Spleen (tissue), 11 donors: ENCODE results near the gene KIF5C. TPM values are rescaled to one million over a fixed set of nuclear protein-coding genes. Genes with fewer than 3 reads are reported as not detected.
"Not testable (repeated sequence)": the region's sequence is repeated elsewhere in the genome, so short reads cannot be mapped to it uniquely, and the experiment has no call there.

Experiments used
- DNase-seq: peaks from one replicate; pipeline ENCODE4 v3.0.0-alpha.2; 2020
- H3K27ac ChIP-seq, 8 donors: fragments of 200-600 bp; sonication (generic) in 7 of 8; 1 replicate in 4 of 8; 2 replicates in 4 of 8; pipeline versions ENCODE4 v1.5.0 to v1.8.0; 2016 to 2021; ENCODE audit warnings: inconsistent platforms in 4 of 8, mild to moderate bottlenecking in 4 of 8, moderate library complexity in 1 of 8
- H3K27me3 ChIP-seq, 7 donors: fragments of 200-600 bp; sonication (generic) in 6 of 7; replicated peaks in 1 of 7; 1 replicate in 4 of 7; 2 replicates in 3 of 7; pipeline versions ENCODE4 v1.5.0 to v1.8.0; 2016 to 2021; ENCODE audit warnings: inconsistent platforms in 3 of 7, mild to moderate bottlenecking in 1 of 7
- H3K36me3 ChIP-seq, 6 donors: fragments of 200-600 bp; sonication (generic) in 5 of 6; 1 replicate in 4 of 6; 2 replicates in 2 of 6; pipeline versions ENCODE4 v1.5.0 to v1.8.0; 2016 to 2021; ENCODE audit warnings: inconsistent platforms in 2 of 6
- H3K4me1 ChIP-seq, 6 donors: fragments of 200-600 bp; sonication (generic) in 5 of 6; 1 replicate in 3 of 6; 2 replicates in 3 of 6; pipeline versions ENCODE4 v1.5.0 to v1.8.0; 2016 to 2021; ENCODE audit warnings: inconsistent platforms in 3 of 6
- H3K4me3 ChIP-seq, 8 donors: fragments of 200-600 bp; sonication (generic) in 7 of 8; 1 replicate in 4 of 8; 2 replicates in 4 of 8; pipeline versions ENCODE4 v1.5.0 to v1.8.0; 2016 to 2021; ENCODE audit warnings: inconsistent platforms in 4 of 8, mild to moderate bottlenecking in 4 of 8, moderate library complexity in 2 of 8
- H3K9me3 ChIP-seq, 8 donors: fragments of 200-600 bp; sonication (generic) in 7 of 8; 1 replicate in 4 of 8; 2 replicates in 4 of 8; pipeline versions ENCODE4 v1.5.0 to v1.8.0; 2016 to 2021; ENCODE audit warnings: inconsistent platforms in 4 of 8
- CTCF ChIP-seq, 11 experiments: fragments of 200-600 bp in 7 of 11; fragments of 450-650 bp in 4 of 11; sonication (generic) in 4 of 11; IDR thresholded peaks in 8 of 11; conservative IDR thresholded peaks in 3 of 11; 1 replicate in 7 of 11; 2 replicates in 4 of 11; pipeline versions ENCODE4 v1.4.0 to v1.8.0; 2016 to 2021; ENCODE audit warnings: antibody characterized with exemption in 11 of 11, inconsistent platforms in 4 of 11, mild to moderate bottlenecking in 1 of 11
- POLR2A ChIP-seq, 3 donors: fragments of 450-650 bp; IDR thresholded peaks; one replicate each; pipeline ENCODE4 v1.5.1; 2017; ENCODE audit warnings: antibody characterized with exemption in 3 of 3, mild to moderate bottlenecking in 1 of 3
- POLR2AphosphoS5 ChIP-seq, 3 donors: sonication (generic); formaldehyde crosslinking; IDR thresholded peaks; one replicate each; pipeline ENCODE4 v1.5.1; 2017; ENCODE audit warnings: antibody characterized with exemption in 3 of 3
- WGBS, 5 donors: extraction: QIAGEN DNeasy Blood & Tissue Kit in 3 of 5; methylation state at CpG; one replicate each; pipeline versions ENCODE4 v1.1.5 to v1.1.7; 2013 to 2018; 5-methylcytosine and 5-hydroxymethylcytosine counted together
- intact Hi-C: fragments of 100-400 bp; cut with DNase I; formaldehyde crosslinking; loops from one replicate; pipeline ENCODE4 v1.15.0; 2023; ENCODE audit warnings: low total_unique reads
- polyA plus RNA-seq, 3 donors: library from polyadenylated mRNA; stranded (reverse); fragments of 200-250 nt; gene quantifications; one replicate each; pipeline ENCODE4 v1.2.1, GENCODE V29; 2013
- total RNA-seq, 7 donors: library from RNA; depleted of rRNA in 3 of 7; stranded (reverse); fragments of >200 nt in 3 of 7; fragmentation: NEBNext Ultra II Directional in 4 of 7; extraction: Animal tissue kit (Norgen Biotek cat#: 25700) in 4 of 7; gene quantifications; one replicate each; pipeline versions ENCODE4 v1.1.0 to v1.2.1, GENCODE V29; 2016 to 2021
- donor health status: healthy with polysubstance abuse.
- donor health status: DM: no; HTN: no; CAD: no; lungs with moderate emphysema.
- donor health status: DM: no; HTN: no; CAD: no.
- donor health status: Bipolar disorder and iron deficiency.
- donor health status: healthy.
- donor health status: DM: no; HTN: no; CAD: no.
- donor health status: DM: yes; HTN: yes; CAD: no.

Gene KIF5C
- total and polyA plus RNA-seq, 10 donors, result 0.61 to 8.3 (median 4.3) TPM

- no peak overlapping the region for H3K27ac ChIP-seq
- no peaks in the 10 kb centered on the region for H3K36me3 ChIP-seq
- no peak for TF ChIP-seq CTCF (IDR thresholded peaks at IDR 0.05 in 8 of 11, conservative IDR thresholded peaks at IDR 0.05 in 3 of 11)
- no peak for TF ChIP-seq POLR2A (IDR thresholded peaks at IDR 0.05)
- no peak for TF ChIP-seq POLR2AphosphoS5 (IDR thresholded peaks at IDR 0.05)
- H3K4me3 ChIP-seq, result no peak overlapping the region
- H3K27me3 ChIP-seq, result peaks cover 0 to 10% (median 0%) of the 10 kb centered on the region in 7 donors
- intact Hi-C loops, result no loop called here
- H3K9me3 ChIP-seq, result no peaks in the 10 kb centered on the region
- no peak for DNase-seq
- 71 to 89% (median 81%) methylated on average over 3 of the region's 3 CpGs for WGBS, 5 donors
- H3K4me1 ChIP-seq, result no peaks in the 10 kb centered on the region
These were observed 15.0 kb upstream of the KIF5C start for GRCh38 chr2:148860037-148860436.

- WGBS, 5 donors, result 71 to 85% (median 82%) methylated on average over 5 of the region's 5 CpGs
- H3K27me3 ChIP-seq, result no peaks in the 10 kb centered on the region
- no peak for DNase-seq
- H3K4me1 ChIP-seq, result no peaks in the 10 kb centered on the region
- no peaks in the 10 kb centered on the region for H3K36me3 ChIP-seq
- H3K9me3 ChIP-seq, result no peaks in the 10 kb centered on the region
- TF ChIP-seq POLR2A (IDR thresholded peaks at IDR 0.05), result no peak
- H3K4me3 ChIP-seq, result no peak overlapping the region
- intact Hi-C loops, result no loop called here
- H3K27ac ChIP-seq, result no peak overlapping the region
These were observed 13.7 kb upstream of the KIF5C start for GRCh38 chr2:148861367-148861766.

GRCh38 chr2:148862478-148862877, 12.5 kb upstream of the KIF5C start:
- intact Hi-C loops, result not testable (repeated sequence)
- 88 to 94% (median 90%) methylated on average over 6 of the region's 6 CpGs for WGBS, 5 donors

GRCh38 chr2:148865512-148865911, 9.5 kb upstream of the KIF5C start:
- 72 to 92% (median 88%) methylated on average over 5 of the region's 5 CpGs for WGBS, 5 donors
- Histone ChIP-seq H3K9me3 (no peaks in the 10 kb centered on the region), H3K27ac (no peak overlapping the region), H3K27me3 (peaks cover 0 to 27% (median 0%) of the 10 kb centered on the region in 7 donors), H3K4me3 (no peak overlapping the region), H3K4me1 (no peaks in the 10 kb centered on the region), H3K36me3 (no peaks in the 10 kb centered on the region)
- DNase-seq, result no peak
- intact Hi-C loops, result no loop called here
- TF ChIP-seq POLR2A (IDR thresholded peaks at IDR 0.05), result no peak
- no peak for TF ChIP-seq CTCF (IDR thresholded peaks at IDR 0.05 in 8 of 11, conservative IDR thresholded peaks at IDR 0.05 in 3 of 11)
- no peak for TF ChIP-seq POLR2AphosphoS5 (IDR thresholded peaks at IDR 0.05)

More at GRCh38 chr2:148862478-148862877, 12.5 kb upstream of the KIF5C start:
- H3K36me3 ChIP-seq, H3K27me3 ChIP-seq, H3K4me1 ChIP-seq, H3K9me3 ChIP-seq, DNase-seq, H3K4me3 ChIP-seq, H3K27ac ChIP-seq: not testable (repeated sequence)

GRCh38 chr2:148866091-148866490, 8.9 kb upstream of the KIF5C start:
- intact Hi-C loops, result no loop called here
- Histone ChIP-seq H3K36me3 (no peaks in the 10 kb centered on the region), H3K4me3 (no peak overlapping the region), H3K27ac (no peak overlapping the region), H3K27me3 (peaks cover 0 to 27% (median 0%) of the 10 kb centered on the region in 7 donors), H3K9me3 (no peaks in the 10 kb centered on the region), H3K4me1 (no peaks in the 10 kb centered on the region)
- no peak for DNase-seq
- WGBS, 5 donors, result 64 to 79% (median 68%) methylated on average over 4 of the region's 4 CpGs
- TF ChIP-seq CTCF (IDR thresholded peaks at IDR 0.05 in 8 of 11, conservative IDR thresholded peaks at IDR 0.05 in 3 of 11) (no peak), POLR2A (IDR thresholded peaks at IDR 0.05) (no peak), POLR2AphosphoS5 (IDR thresholded peaks at IDR 0.05) (no peak)
